HG02852 (cell line): Measurements from ENCODE around the gene NAPEPLD.
"Not testable (repeated sequence)": the region's sequence is repeated elsewhere in the genome, so short reads cannot be mapped to it uniquely, and the experiment has no call there.

Source experiments
- ATAC-seq: cut with Tn5 transposase; IDR thresholded peaks from one replicate; pipeline ENCODE4 v1.9.1; 2021; ENCODE audit warnings: mild to moderate bottlenecking, moderate library complexity; ENCODE audit not compliant: unreplicated experiment

Gene NAPEPLD

DNA sequence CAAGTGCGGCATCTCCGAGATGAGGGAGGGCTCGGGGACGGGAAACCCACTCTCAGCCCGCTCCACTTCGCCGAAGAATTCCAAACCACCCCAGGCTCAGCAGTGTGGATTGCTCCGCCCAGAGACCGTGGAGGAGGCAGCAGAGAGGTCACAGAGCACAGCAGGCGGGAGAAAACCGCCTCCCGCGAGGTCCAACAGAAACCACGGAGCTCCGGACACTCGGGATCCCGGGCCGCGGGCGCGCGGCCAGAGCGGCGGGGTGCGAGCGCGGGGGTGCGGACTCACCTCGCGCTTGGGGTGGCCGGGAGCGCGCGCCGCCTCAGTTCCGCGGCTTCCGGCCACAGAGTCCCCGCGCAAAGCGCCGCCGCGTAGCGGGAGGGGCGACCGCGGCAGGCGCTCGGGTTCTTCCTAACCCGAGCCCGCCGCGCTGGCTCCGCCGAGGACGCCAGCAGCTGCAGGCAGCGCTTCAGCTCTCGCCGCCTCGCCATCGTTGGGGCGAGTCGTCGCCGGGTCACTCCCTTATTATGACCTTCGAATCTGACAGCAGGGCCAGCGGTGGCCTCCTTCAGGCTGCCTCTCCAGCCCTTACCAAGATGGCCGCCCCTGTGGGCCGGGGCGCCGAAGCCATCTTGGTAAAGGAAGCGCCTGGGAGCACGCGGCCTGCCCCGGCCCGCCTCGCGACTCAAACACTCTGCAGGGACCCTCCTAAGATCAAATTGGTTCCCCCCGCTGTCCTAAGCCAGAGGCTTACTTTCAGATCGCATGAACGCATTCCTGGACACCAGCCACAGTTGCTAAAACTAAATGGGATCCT lies at the start of gene NAPEPLD:
NAPEPLD (minus strand) TSS at position 106 of the 814 bp plus-strand sequence. CDS start 20,323 bp downstream, outside the sequence.
- peak; percentile 89 for ATAC-seq

DNA sequence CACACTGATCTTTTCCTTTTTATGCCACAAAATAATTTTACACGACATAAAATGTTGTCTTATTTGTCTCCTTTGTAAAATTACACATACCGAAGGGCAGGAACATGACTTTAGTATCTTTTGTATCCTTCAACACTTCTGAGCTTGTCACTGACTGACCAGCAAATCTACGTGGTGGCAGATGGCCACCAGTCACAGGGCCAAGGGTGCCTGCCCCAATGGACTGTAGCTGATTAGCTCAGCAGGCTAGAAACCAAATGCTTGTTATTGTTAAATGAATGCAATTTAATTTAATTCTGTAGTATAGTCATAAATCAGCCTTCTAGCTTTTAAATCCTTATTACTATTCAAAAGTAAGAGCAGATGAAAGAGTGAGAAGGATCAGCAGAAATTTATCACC lies 49.2 kb upstream of the NAPEPLD start:
- ATAC-seq = not testable (repeated sequence)

DNA sequence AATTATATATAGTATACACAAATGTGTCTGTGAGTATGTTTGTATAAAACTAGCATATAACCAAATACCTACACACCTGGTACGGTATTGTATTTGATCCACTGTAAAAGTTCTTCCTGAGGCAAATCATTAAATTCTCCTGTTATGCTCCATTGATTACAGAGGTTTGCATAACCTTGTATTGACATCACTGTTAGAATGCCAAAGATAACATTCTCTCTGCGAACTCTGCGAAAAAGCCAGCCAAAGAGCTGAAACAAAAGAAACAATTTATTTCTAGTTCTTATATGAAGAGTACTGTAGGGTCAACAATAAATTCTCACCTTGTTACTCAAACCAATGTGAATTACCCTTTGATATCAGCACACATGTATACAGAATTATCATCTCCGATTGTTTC lies 46.5 kb upstream of the NAPEPLD start:
- not testable (repeated sequence) for ATAC-seq

DNA sequence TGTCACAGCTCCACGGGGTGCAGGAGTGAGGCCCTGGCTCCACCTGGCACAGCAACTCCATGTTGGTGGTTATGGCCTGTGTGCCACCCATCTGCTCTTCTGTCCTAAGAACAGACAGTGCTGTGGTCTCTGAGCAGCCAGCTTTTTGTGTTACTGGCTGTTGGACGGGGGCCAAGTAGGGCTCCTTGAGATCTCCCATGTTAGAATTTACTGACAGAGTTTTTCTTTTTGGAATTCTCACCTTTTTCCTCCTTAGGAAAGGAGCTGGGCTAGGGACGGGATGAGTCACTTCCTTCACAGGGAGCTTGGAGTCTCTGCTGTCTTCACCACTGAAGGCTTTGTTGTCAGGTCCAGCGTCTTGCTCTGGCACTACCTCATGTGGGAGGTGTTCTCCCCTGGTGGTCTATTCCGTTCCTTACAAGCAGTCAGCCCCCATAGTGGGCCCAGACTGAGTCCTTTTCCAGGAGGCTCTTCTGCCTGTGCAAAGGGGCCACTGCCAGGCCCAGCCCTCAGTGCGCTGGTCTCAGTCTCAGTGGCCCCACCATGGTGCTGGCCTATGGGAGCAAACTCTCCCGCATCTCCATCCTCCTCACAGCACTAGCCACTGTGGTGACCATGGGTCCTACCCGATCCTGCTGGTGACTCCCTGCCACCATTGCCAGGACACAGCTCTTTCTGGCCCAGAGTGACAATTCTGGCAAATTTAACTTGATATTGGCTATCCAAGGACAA lies 23.7 kb upstream of the NAPEPLD start:
- ATAC-seq = not testable (repeated sequence)

DNA sequence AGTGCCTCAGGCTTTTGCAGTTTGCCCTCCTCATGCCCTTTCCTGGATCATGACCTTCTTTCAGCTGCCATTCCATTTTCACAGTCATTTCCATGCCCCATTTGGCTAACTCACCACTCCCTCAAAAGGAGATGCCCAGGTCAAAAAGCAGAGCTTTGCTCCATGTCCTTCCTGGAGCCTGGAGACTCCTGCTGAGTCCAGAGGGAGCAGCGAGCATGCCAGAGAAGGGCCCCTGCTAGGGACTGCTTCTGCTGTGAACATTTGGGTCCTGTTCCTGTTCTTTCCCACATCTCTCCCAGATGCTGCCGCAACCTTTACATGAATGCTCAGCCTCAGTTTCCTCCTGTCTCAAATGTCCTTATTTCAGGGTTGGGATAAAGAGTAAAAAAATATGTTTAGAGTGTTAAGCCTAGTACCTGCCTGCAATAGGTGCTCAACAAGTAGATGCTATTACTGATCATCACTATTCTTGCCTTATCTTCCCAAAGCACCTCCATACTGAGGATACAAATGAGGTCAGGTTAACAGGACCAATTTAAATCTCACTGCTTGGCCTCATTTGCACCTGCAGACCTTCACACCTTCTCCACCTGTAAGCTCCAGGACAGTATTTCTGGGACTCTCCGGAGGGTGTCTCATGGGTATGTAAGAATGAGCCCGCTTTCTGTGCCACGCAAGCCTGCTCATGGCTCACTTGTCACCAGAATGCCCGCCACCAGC lies 23.0 kb upstream of the NAPEPLD start:
- ATAC-seq = not testable (repeated sequence)

DNA sequence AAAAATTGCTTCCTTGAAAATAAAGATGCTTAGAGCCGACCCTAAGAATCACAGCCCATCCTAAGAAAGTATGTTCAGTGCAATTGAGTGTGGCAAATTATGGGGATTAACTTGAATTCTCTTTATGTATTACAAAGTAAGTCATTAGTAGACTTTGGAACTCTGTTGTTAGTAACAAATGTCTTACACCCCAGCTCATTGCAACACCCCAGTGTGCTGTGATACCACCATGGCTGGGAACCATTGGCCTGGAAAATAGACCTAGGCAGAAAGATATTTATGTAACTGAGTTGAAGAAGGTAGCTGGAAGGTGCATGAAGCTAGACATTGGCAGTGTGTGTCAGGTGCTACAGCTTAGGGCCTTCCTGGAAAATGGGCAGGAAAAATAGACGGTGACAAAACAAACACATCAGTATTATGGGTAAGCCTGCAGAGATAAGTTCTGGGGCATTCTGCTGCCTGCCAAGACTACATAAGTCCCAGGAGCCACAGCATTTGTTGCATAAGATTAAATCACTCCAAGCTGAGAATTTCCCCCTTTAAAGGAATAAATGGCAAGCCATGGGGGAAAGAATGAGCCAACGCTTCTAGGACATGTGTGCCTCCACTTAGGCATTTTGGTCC lies 18.1 kb upstream of the NAPEPLD start:
- ATAC-seq = not testable (repeated sequence)

DNA sequence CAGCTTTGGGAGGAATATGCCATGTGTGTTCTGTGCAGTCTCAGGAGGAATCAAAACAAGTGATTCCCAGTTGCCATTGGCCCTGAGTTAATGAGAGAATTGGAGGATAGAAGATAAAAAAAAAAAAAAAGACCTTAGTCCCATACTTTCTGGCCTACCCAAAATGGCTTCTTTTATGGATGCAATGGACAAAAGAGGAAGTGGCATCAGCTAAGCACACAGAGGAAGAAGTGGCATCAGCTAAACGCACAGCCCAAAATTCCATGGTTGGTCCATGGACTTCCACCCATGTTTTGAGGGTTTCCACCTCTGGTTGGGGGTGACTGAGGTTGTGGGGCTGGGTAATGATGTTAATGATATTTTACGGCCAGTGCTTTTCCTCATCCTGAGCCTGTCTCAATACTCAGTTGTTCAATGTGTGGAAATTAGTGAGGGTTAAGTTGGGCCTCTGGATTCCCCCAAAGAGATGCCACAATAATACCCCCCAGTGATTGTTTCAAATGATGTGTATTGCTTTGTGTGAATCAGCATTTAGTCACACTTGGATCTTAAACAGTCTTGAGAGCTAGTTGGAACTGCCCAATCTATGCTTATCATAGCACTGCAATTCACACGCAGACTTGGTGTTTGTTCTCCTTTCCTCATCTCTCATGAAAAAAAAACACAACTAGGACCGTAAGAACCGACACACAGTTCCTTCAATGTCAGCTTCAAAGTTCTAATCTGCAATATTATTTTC lies 14.4 kb upstream of the NAPEPLD start:
- ATAC-seq = not testable (repeated sequence)

DNA sequence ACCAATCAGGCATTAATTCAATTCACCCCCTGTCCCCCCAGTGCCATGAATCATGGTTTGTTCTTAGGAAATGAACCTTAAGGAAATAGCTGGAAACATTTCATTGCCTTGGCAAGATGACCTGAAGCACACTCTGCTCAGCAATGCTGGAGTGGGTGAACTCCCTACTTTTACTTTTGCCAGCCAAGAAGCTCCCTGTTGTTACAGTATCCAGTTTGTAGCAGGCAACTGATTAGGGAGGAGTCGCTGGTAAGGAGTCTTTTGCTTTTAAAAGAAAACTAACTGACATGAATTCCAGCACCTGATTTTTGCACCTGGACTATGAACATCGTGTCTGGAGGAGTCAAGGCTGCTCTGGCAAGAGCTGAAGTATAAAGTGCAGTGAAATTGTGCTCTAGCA lies 13.7 kb upstream of the NAPEPLD start:
- not testable (repeated sequence) for ATAC-seq

DNA sequence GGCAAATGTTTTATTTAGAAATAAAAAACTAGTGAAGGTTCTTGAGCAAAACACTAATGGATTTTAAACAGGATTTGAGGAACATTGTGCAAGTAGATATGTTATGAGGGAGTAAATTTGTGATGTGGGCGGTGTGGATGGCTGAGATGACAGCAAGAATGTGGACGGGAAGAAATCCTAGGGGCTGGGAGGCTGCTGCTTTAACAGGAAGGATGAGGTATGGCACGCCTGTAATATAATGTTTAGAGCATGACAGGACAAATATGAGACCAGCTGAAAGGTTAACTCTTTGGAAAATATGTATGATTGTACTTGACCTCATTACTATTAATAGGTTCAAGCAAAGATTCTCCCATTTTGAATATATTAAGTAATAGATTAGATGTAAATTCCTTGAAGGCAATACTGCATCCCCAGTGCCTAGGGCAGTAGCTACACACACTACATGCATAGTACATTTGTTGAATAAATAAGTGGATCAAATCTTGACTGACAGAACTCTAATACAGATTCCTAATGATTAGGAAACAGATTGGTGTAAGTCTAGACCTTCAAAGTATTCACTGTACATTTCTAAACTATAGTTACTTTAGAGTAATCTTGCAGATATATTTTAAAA lies 13.2 kb upstream of the NAPEPLD start:
- not testable (repeated sequence) for ATAC-seq

DNA sequence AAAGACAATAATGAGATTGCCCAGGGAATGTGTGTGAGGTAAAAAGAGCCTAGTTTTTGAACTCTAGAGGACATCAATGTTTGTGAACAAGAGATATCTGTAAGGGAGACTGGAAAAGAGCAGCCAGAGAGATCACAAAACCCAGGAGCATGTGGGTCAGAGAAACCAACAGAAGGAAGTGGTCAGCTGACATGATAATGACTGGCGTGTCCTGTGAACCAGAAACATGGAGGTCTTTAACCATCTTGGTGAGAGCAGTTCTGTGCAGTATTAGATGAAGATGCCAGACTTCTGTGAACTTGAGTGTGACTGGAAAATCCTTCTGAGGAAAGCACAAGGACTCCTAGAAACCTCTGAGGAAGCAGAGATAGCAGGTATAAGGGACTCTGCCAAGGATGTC lies 10.2 kb upstream of the NAPEPLD start:
- ATAC-seq = not testable (repeated sequence)

DNA sequence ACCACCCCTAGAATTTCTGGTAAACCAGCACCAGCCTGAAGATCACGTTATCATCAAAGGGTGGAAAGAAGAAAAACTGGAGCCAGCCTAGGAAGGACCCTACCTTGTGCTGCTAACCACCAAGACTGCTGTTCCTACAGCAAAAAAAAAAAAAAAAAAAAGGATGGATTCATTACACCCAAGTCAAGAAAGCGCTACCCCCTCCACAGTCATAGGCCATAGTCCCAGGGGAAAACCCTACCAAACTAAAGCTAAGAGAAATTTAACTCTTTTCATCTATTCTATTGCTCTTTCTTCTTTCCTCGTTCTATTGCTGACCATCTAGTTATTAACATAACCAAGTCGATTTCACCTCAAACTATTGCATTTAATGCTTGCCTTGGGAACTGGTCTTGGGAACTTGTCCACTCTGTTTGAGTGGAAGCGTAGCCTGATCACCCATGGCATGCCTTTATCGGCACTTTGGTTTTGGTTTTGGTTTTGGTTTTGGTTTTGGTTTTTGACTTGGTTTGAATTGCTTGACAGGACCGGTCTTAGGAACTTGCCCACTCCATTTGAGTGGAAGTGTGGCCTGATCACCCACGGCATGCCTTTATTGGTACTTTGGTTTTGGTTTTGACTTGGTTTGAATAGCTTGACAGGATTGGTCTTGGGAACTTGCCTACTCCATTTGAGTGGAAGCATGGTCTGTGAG lies 6.6 kb upstream of the NAPEPLD start:
- ATAC-seq = peak; percentile 59

DNA sequence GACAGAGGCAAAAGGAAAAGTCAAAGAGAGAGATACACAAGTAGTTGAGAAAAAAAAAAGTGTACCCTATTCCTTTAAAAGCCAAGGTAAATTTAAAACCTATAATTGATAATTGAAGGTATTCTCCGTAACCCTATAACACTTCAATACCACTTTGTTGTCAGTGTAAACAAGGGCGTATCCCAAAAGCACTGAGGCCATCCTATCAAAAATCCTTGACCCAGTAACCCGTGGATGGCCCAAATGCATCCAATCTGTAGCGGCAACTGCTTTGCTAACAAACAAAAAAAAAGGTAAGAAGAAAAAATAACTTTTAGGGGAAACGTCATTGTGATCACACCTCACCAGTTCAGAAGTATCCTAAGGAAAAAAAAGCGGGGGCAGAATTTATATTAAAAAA lies 5.1 kb upstream of the NAPEPLD start:
- ATAC-seq = no peak

DNA sequence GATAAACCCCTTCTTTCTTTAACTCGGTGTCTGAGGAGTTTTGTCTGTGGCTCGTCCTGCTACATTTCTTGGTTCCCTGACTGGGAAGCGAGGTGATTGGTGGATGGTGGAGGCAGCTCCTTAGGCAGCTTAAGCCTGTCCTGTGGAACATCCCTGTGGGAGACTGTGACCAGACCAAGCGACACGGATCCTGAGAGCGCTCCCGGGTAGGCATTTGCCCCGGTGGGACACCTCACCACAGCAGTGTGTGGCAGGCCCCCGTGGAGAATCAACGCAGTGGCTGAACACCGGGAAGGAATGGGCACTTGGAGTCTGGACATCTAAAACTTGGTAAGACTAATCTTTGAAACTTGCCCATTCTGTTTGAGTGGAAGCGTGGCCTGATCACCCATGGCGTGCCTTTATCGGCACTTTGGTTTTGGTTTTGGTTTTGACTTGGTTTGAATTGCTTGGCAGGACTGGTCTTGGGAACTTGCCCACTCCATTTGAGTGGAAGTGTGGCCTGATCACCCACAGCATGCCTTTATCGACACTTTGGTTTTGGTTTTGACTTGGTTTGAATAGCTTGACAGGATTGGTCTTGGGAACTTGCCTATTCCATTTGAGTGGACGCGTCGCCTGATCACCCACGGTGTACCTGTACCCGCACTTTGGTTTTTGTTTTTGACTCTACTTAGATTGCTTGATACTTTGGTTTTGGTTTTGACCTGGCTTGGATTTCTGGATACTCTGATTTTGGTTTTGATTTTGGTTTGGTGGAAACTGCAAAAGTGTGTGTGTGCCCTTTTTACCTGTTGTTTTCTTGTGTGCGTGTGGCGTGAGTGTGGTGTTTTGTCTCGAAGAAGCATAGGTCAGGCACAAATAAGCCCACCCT lies 4.1 kb upstream of the NAPEPLD start:
- ATAC-seq = not testable (repeated sequence)

DNA sequence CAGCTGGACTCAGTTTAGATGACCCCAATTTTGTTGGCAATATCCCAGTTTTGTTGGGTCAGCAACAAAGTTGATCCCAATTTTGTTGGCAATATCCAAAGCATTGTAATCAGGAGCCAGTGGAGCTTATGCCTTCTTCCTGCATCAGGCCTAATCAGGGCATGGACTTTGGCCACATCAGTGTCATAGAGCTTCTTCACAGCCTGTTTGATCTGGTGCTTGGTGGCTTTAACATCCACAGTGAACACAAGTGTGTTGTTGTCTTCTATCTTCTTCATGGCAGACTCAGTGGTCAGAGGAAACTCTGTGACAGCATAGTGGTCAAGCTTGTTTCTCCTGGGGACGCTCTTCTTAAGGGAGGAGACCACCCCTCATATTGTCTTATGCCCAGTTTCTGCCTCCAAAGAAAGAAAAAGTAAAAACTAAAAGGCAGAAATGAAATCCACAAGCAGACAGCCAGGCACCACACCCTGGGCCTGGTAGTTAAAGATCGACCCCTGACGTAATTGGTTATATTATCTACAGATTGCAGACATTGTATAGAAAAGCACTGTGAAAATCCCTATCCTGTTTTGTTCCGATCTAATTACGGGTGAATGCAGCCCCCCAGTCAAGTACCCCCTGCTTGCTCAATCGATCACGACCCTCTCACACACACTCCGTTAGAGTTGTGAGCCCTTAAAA lies 3.2 kb upstream of the NAPEPLD start:
- not testable (repeated sequence) for ATAC-seq

DNA sequence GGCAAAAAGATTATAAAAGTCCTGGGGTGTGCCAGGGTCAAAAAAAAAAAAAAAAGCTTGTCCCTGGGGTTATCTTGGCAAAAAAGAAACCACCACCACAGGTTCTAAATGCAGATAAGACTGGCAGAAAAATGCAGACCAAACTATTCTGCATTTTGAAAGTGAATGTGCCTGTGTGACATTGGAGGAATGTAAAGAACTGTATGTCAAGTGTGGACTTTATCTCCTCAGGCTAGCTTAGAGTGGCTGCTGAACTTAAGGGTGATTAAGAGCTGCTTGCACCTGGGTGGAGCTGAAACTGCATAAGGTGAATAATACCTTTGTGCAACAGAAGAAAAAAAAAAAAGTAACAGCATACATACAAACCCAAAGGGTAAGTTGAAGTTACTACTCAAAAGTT lies 1.3 kb upstream of the NAPEPLD start:
- ATAC-seq = no peak

DNA sequence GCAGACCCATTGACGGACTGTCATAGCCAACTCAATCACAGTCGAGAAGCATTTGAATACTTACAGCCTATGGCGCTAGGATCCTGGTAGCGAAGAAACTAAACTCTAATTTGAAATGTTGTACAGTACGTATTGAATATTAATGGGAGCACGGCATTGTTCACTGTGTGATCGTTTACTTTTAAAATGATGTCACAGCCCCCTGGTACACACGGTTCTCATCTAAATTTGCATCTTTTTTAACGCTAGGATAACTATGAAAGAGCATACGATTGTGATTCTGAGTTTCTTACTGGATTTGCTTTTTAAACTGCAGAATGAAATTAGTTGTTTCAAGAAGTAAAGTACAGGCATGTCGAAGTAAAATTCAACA lies 895 bp upstream of the NAPEPLD start:
- no peak for ATAC-seq

DNA sequence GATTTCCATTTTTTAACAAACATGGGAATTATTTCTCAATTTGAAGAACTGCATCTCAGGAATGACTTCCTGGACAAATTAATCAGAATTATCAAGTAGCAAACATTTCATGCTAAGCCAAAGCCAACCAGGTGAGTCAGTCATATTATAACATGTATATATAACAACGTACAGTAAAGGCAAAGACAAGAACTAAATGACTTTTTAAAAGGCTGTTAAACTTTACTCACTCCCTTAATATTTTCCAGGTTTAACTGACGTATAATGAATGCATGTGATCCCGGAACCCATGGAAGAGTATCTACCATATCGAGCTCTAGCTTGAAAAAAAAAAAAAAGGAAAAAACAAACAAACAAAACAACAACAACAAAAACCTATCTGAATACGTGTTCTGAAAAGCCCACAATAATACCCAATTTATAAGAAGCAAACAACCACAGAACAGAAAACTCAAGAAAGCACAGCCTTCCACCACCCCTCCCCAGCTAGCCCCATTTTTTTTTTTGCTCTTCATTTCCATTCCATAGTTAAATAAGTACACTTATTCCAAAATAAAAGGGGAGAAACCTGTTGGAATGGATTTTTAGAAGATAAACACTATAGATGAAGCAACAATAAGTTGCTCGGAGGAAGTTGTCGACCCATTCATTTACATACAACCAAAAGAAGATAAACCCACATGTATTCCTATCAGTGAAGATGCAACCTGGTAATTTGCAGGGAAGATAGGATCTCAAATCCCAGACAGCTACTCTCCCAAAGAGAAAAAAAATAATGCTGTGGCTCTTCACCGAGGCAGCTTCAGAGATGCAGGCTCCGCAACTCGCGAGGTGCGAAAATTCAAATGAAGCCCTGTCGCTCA lies 537 bp downstream of the NAPEPLD start:
- no peak for ATAC-seq
